ENCODE data around the gene APBA2.

DNA sequence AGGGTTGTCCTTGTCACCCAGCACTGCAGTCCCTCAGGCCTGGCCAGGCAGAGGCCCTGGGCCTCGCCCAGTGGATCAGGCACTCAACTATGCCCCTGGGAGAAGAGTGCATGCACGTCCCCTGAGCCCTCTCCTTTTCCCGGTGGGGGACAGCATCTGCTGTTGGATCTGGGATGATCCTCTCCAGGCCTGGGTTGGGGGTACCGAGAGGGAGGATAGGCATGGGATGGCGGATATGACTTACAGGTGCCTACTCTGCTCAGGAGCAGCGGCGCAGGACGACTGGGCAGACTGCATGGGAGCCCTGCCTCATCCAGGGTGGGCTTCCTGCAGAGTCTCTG is 9.0 kb upstream of the APBA2 start:
- TF ChIP-seq CTCF (IDR thresholded peaks at IDR 0.05; ENCODE audit: low read length): no peak
- no peak for TF ChIP-seq EZH2phosphoT487 (IDR thresholded peaks at IDR 0.05; ENCODE audit: low read length)

Measured in MM.1S (cell line).